Parathyroid adenoma (tissue), 2 donors: ENCODE measurements around the gene PHACTR2.
"Not testable (repeated sequence)": the region's sequence is repeated elsewhere in the genome, so short reads cannot be mapped to it uniquely, and the experiment has no call there.

Experiments used
- H2AFZ ChIP-seq: fragments of 300-600 bp; sonication (generic); one replicate; pipeline ENCODE4 v1.7.0; 2017; ENCODE audit warnings: antibody characterized with exemption, mild to moderate bottlenecking
- H3K27ac ChIP-seq: fragments of 300-600 bp; sonication (generic); one replicate; pipeline ENCODE4 v1.7.0; 2017
- H3K27me3 ChIP-seq: fragments of 300-600 bp; sonication (generic); one replicate; pipeline ENCODE4 v1.7.0; 2017; ENCODE audit warnings: low read length; ENCODE audit not compliant: control insufficient read depth, insufficient read depth
- H3K36me3 ChIP-seq: fragments of 300-600 bp; sonication (generic); one replicate; pipeline ENCODE4 v1.7.0; 2017; ENCODE audit warnings: low read length; ENCODE audit not compliant: control insufficient read depth, insufficient read depth
- H3K4me1 ChIP-seq: fragments of 300-600 bp; sonication (generic); one replicate; pipeline ENCODE4 v1.7.0; 2017; ENCODE audit warnings: control low read depth
- H3K4me2 ChIP-seq: fragments of 300-600 bp; sonication (generic); one replicate; pipeline ENCODE4 v1.7.0; 2017; ENCODE audit warnings: low read length
- H3K4me3 ChIP-seq: fragments of 300-600 bp; sonication (generic); one replicate; pipeline ENCODE4 v1.7.0; 2017; ENCODE audit warnings: low read depth, low read length
- H3K79me2 ChIP-seq: fragments of 300-600 bp; sonication (generic); one replicate; pipeline ENCODE4 v1.7.0; 2017; ENCODE audit warnings: control low read depth
- H3K9ac ChIP-seq: fragments of 300-600 bp; sonication (generic); one replicate; pipeline ENCODE4 v1.7.0; 2017; ENCODE audit warnings: mild to moderate bottlenecking
- H3K9me3 ChIP-seq: fragments of 300-600 bp; sonication (generic); one replicate; pipeline ENCODE4 v1.7.0; 2017; ENCODE audit warnings: low read length; ENCODE audit not compliant: control insufficient read depth
- CTCF ChIP-seq: fragments of 300-600 bp; sonication (generic); IDR thresholded peaks from one replicate; pipeline ENCODE4 v1.7.0; 2017; ENCODE audit warnings: antibody characterized with exemption, mild to moderate bottlenecking
- donor health status: primary hyperparathyroidism.

PHACTR2 gene

GRCh38 chr6:143844006-143844405 lies 166.2 kb downstream of the PHACTR2 start:
- Histone ChIP-seq H3K4me3 (peak overlapping the region; percentile 96), H3K4me1 (peaks cover 5% of the 10 kb centered on the region), H3K79me2 (peaks cover 16% of the 10 kb centered on the region), H3K36me3 (no peaks in the 10 kb centered on the region), H3K27ac (peak overlapping the region; percentile 88), H3K9me3 (no peaks in the 10 kb centered on the region), H3K9ac (peak overlapping the region; percentile 58), H3K27me3 (no peaks in the 10 kb centered on the region), H3K4me2 (peak overlapping the region; percentile 98), H2AFZ (no peak overlapping the region)
- TF ChIP-seq CTCF, result no peak

- Histone ChIP-seq H3K79me2 (peaks cover 16% of the 10 kb centered on the region), H3K4me2 (no peak overlapping the region), H3K27me3 (no peaks in the 10 kb centered on the region), H2AFZ (no peak overlapping the region), H3K4me3 (no peak overlapping the region), H3K36me3 (no peaks in the 10 kb centered on the region), H3K9me3 (no peaks in the 10 kb centered on the region), H3K9ac (no peak overlapping the region), H3K27ac (no peak overlapping the region), H3K4me1 (peaks cover 5% of the 10 kb centered on the region)
- TF ChIP-seq CTCF, result no peak
These were observed 167.3 kb downstream of the PHACTR2 start for GRCh38 chr6:143845033-143845432.

GRCh38 chr6:143851706-143852105 lies 173.9 kb downstream of the PHACTR2 start:
- H3K4me3 ChIP-seq, H3K36me3 ChIP-seq, H3K79me2 ChIP-seq, H3K9me3 ChIP-seq, H3K27me3 ChIP-seq, H3K27ac ChIP-seq, H3K9ac ChIP-seq, H3K4me2 ChIP-seq, H3K4me1 ChIP-seq, H2AFZ ChIP-seq: not testable (repeated sequence)

GRCh38 chr6:143855057-143855456 lies 177.3 kb downstream of the PHACTR2 start:
- H3K4me1 ChIP-seq, H3K36me3 ChIP-seq: not testable (repeated sequence)

GRCh38 chr6:143856762-143857161 lies 179.0 kb downstream of the PHACTR2 start:
- not testable (repeated sequence) for H3K79me2 ChIP-seq, H3K4me3 ChIP-seq, H3K27me3 ChIP-seq, H3K4me2 ChIP-seq, H2AFZ ChIP-seq, H3K4me1 ChIP-seq, H3K9me3 ChIP-seq, H3K36me3 ChIP-seq, H3K9ac ChIP-seq, H3K27ac ChIP-seq

More at GRCh38 chr6:143855057-143855456, 177.3 kb downstream of the PHACTR2 start:
- not testable (repeated sequence) for H3K9me3 ChIP-seq, H3K27me3 ChIP-seq, H3K27ac ChIP-seq, H2AFZ ChIP-seq, H3K4me3 ChIP-seq, H3K4me2 ChIP-seq, H3K9ac ChIP-seq, H3K79me2 ChIP-seq

- H3K36me3 ChIP-seq, result no peaks in the 10 kb centered on the region
These were observed 179.9 kb downstream of the PHACTR2 start for GRCh38 chr6:143857651-143858050.

More at GRCh38 chr6:143857651-143858050, 179.9 kb downstream of the PHACTR2 start:
- Histone ChIP-seq H3K79me2 (no peaks in the 10 kb centered on the region), H3K4me2 (no peak overlapping the region), H3K4me3 (no peak overlapping the region), H3K4me1 (no peaks in the 10 kb centered on the region), H3K9me3 (no peaks in the 10 kb centered on the region), H2AFZ (no peak overlapping the region), H3K9ac (no peak overlapping the region), H3K27me3 (no peaks in the 10 kb centered on the region), H3K27ac (no peak overlapping the region)
- TF ChIP-seq CTCF, result no peak
